HepG2 (cell line): Measurements from ENCODE around the gene STPG2. TPM values are rescaled to one million over a fixed set of nuclear protein-coding genes. Genes with fewer than 3 reads are reported as not detected.

Source experiments
- ATAC-seq: fragments of 200-7000 bp; cut with Tn5 transposase; 3 replicates; pipeline ENCODE4 v1.9.1; 2020; ENCODE audit warnings: mild to moderate bottlenecking, moderate library complexity
- BruUV-seq: library from RNA; stranded (reverse); fragments of 400-500 nt; replicated peaks from 2 replicates; lab custom pipeline; 2021; lab: Mats Ljungman, UMichigan
- CTCF ChIA-PET: fragments of 300-600 bp; formaldehyde crosslinking; extraction: SDS; loops from one replicate; lab custom pipeline; 2021; ENCODE audit warnings: low total read pairs, inconsistent platforms, low intra/inter-chr PET ratio; lab: Yijun Ruan, JAX
- POLR2A ChIA-PET: fragments of 350-600 bp; sonication (Branson Sonifier 250); formaldehyde crosslinking; loops from one replicate; lab custom pipeline; 2020; ENCODE audit warnings: antibody characterized with exemption, inconsistent platforms; lab: Yijun Ruan, JAX
- DNase-seq: peaks from one replicate; pipeline ENCODE4 v3.0.0-alpha.2; 2015; ENCODE audit warnings: low spot score
- FAIRE-seq: peaks from 3 replicates; lab custom pipeline; 2011; peaks lifted over from hg19 to GRCh38; lab: Jason Lieb, UNC
- H2AFZ ChIP-seq: one replicate; pipeline ENCODE4 v1.6.1; 2011; ENCODE audit warnings: low read length, inconsistent platforms
- H3K27ac ChIP-seq: fragments of 300-600 bp; 3 replicates; pipeline ENCODE4 v1.8.0; 2011; ENCODE audit warnings: mixed run types, mild to moderate bottlenecking, mixed read lengths, low read length, inconsistent platforms; ENCODE audit not compliant: insufficient read depth; ENCODE audit errors: extremely low read length
- H3K27me3 ChIP-seq, 2 experiments: fragments of 200-600 bp in 1 of 2; 2 replicates in 1 of 2; 3 replicates in 1 of 2; pipeline versions ENCODE4 v1.6.0 to v1.8.0; 2011; ENCODE audit warnings: low read length in 2 of 2, mild to moderate bottlenecking in 2 of 2, moderate library complexity in 2 of 2, inconsistent platforms in 1 of 2; ENCODE audit not compliant: insufficient read depth in 2 of 2, control insufficient read depth in 1 of 2
- H3K36me3 ChIP-seq, 2 experiments: fragments of 200-600 bp in 1 of 2; replicated peaks in 1 of 2; 2 replicates in 1 of 2; 3 replicates in 1 of 2; pipeline versions ENCODE4 v1.5.1 to v1.8.0; 2011; ENCODE audit warnings: low read length in 2 of 2, inconsistent platforms in 1 of 2; ENCODE audit not compliant: insufficient read depth in 2 of 2, control insufficient read depth in 1 of 2
- H3K4me1 ChIP-seq: 2 replicates; pipeline ENCODE4 v1.5.1; 2012; ENCODE audit warnings: low read length, inconsistent platforms; ENCODE audit not compliant: insufficient read depth
- H3K4me2 ChIP-seq: 2 replicates; pipeline ENCODE4 v1.6.0; 2011; ENCODE audit warnings: low read depth, low read length, inconsistent platforms
- H3K4me3 ChIP-seq, 3 experiments: fragments of 200-600 bp in 1 of 3; sonication (generic), shearing (Covaris generic) in 1 of 3; replicated peaks in 1 of 3; 2 replicates each; pipeline ENCODE4 v1.5.1; 2011 to 2016; ENCODE audit warnings: low read length in 3 of 3, inconsistent platforms in 2 of 3, low read depth in 2 of 3, mild to moderate bottlenecking in 2 of 3, control low read depth in 1 of 3, mixed read lengths in 1 of 3; ENCODE audit not compliant: insufficient read depth in 1 of 3
- H3K79me2 ChIP-seq: one replicate; pipeline ENCODE4 v1.6.1; 2011; ENCODE audit warnings: low read length, inconsistent platforms; ENCODE audit not compliant: insufficient read depth
- H3K9ac ChIP-seq: 2 replicates; pipeline ENCODE4 v1.6.0; 2011; ENCODE audit warnings: mild to moderate bottlenecking, low read depth, low read length, inconsistent platforms; ENCODE audit not compliant: insufficient read depth
- H3K9me3 ChIP-seq: 2 replicates; pipeline ENCODE4 v1.5.1; 2012; ENCODE audit warnings: mild to moderate bottlenecking, low read length
- H4K20me1 ChIP-seq: 2 replicates; pipeline ENCODE4 v1.6.0; 2011; ENCODE audit warnings: inconsistent platforms, mild to moderate bottlenecking, low read length, moderate library complexity; ENCODE audit not compliant: insufficient read depth
- CENPT ChIP-seq: sonication (generic); formaldehyde crosslinking; IDR thresholded peaks from 2 replicates; pipeline ENCODE4 v1.8.0; 2022; ENCODE audit warnings: low read depth, mild to moderate bottlenecking, moderate library complexity, missing genetic modification reagents
- HDAC1 ChIP-seq: sonication (generic); formaldehyde crosslinking; IDR thresholded peaks from 2 replicates; pipeline ENCODE4 v1.5.1; 2020; ENCODE audit warnings: mild to moderate bottlenecking, missing genetic modification reagents
- KAT8 ChIP-seq: IDR thresholded peaks from 2 replicates; pipeline ENCODE4 v1.6.1; 2016; ENCODE audit warnings: missing genetic modification reagents, missing compliant biosample characterization
- KDM2A ChIP-seq: sonication (generic); formaldehyde crosslinking; IDR thresholded peaks from 2 replicates; pipeline ENCODE4 v1.4.0; 2020; ENCODE audit warnings: low read depth, missing genetic modification reagents, borderline replicate concordance
- PHF21A ChIP-seq: sonication (generic); formaldehyde crosslinking; IDR thresholded peaks from 2 replicates; pipeline ENCODE4 v1.5.0; 2020; ENCODE audit warnings: mild to moderate bottlenecking, missing genetic modification reagents
- XRCC5 ChIP-seq: fragments of 200-400 bp; formaldehyde crosslinking; optimal IDR thresholded peaks from 2 replicates; pipeline ENCODE3; 2017; ENCODE audit warnings: mild to moderate bottlenecking, low read length
- YEATS2 ChIP-seq: sonication (generic); formaldehyde crosslinking; IDR thresholded peaks from 2 replicates; pipeline ENCODE4 v1.4.0; 2020; ENCODE audit warnings: missing genetic modification reagents, borderline replicate concordance
- ZNF7 ChIP-seq: IDR thresholded peaks from 2 replicates; pipeline ENCODE4 v1.6.1; 2016; ENCODE audit warnings: missing biosample characterization, missing genetic modification reagents
- in situ Hi-C: cut with HindIII; loops from 2 replicates; pipeline ENCODE4 v1.10.0; 2017; ENCODE audit warnings: low pct_unique_long_range_greater_than_20kb; ENCODE audit not compliant: extremely low pct_ligation_motif_present
- intact Hi-C: fragments of 100-400 bp; cut with micrococcal nuclease; formaldehyde crosslinking; loops from one replicate; pipeline ENCODE4 v1.10.0; 2022; ENCODE audit not compliant: unreplicated experiment
- polyA plus RNA-seq, 8 experiments: library from polyadenylated mRNA; depleted of rRNA in 3 of 8; stranded (reverse) in 7 of 8; unstranded in 1 of 8; fragments of >200 nt; fragmentation: Illumina TruSeq in 4 of 8; extraction: Trizol in 4 of 8; gene quantifications; 2 replicates each; pipeline versions ENCODE4 v1.2.1 to v1.2.3, GENCODE V29; 2011 to 2016; ENCODE audit warnings: low read depth in 4 of 8, missing spikeins in 1 of 8, mixed read lengths in 1 of 8; ENCODE audit not compliant: insufficient read depth in 1 of 8
- total RNA-seq, 5 experiments: library from RNA; depleted of rRNA; stranded (reverse); fragments of >200 nt; fragmentation: Illumina TruSeq; extraction: Trizol; gene quantifications; 2 replicates each; pipeline ENCODE4 v1.2.3, GENCODE V29; 2016; ENCODE audit warnings: low read depth in 1 of 5
- TF ChIP-seq, protein P1 (sequence below): sonication (generic); formaldehyde crosslinking; IDR thresholded peaks from 2 replicates; pipeline ENCODE4 v1.4.0; 2020; ENCODE audit warnings: missing genetic modification reagents, borderline replicate concordance
- TF ChIP-seq, protein P2 (sequence below): sonication (generic); formaldehyde crosslinking; IDR thresholded peaks from 2 replicates; pipeline ENCODE4 v1.4.0; 2020; ENCODE audit warnings: missing genetic modification reagents; ENCODE audit errors: not compliant biosample characterization
- TF ChIP-seq, protein P3 (sequence below): sonication (generic); formaldehyde crosslinking; IDR thresholded peaks from 2 replicates; pipeline ENCODE4 v1.5.1; 2020; ENCODE audit warnings: mild to moderate bottlenecking, missing genetic modification reagents, moderate library complexity

Gene STPG2
- total and polyA plus RNA-seq, 2 of the 13 experiments (the other 11 are each of a cell fraction or from before 2014, with no cell fraction given) = 0.07 TPM; not detected in 1

DNA sequence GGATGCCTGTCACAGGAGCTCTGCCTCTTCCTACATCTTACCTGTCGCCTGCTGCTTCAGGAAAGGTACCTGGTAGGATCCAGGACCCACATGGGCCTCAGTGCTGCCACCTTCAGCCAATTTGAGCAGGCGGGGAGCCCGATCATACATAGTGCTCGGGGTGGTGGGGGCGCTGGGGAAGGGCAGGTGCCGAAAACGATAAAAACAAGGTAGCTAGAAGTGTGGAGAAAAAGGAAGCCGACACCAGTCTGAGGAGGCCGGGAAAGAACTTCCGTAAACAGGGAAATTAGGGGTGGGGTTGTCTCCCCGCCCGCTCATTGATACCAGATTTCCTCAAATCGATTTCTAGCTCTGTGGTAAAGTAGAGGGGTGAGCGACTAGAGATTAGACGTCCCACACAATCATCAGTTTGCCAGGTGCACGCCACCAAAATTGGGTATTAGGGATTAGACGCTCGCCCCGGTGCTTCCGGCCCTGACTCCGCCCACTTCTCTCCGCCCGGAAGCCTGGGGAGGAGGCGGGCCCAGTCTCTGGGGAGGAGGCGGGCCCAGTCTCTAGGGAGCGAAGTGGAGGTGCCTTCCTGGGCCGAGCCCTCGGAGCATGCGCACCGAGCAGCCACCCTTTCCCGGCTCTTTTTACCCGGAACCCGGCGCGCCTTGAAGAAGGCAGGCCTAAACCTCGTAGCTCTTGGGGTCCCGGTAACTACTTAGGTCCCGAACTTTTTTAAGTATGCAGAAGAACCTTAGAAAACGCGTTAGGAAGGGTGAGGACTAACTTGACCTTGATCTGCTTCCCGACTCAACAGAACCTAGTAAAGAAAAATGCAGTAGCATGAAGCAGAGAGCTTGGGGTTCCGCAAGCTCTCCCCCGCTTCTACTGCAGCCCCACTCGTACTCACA is at the start of gene STPG2 (continued):
- TF ChIP-seq, protein P1, sequence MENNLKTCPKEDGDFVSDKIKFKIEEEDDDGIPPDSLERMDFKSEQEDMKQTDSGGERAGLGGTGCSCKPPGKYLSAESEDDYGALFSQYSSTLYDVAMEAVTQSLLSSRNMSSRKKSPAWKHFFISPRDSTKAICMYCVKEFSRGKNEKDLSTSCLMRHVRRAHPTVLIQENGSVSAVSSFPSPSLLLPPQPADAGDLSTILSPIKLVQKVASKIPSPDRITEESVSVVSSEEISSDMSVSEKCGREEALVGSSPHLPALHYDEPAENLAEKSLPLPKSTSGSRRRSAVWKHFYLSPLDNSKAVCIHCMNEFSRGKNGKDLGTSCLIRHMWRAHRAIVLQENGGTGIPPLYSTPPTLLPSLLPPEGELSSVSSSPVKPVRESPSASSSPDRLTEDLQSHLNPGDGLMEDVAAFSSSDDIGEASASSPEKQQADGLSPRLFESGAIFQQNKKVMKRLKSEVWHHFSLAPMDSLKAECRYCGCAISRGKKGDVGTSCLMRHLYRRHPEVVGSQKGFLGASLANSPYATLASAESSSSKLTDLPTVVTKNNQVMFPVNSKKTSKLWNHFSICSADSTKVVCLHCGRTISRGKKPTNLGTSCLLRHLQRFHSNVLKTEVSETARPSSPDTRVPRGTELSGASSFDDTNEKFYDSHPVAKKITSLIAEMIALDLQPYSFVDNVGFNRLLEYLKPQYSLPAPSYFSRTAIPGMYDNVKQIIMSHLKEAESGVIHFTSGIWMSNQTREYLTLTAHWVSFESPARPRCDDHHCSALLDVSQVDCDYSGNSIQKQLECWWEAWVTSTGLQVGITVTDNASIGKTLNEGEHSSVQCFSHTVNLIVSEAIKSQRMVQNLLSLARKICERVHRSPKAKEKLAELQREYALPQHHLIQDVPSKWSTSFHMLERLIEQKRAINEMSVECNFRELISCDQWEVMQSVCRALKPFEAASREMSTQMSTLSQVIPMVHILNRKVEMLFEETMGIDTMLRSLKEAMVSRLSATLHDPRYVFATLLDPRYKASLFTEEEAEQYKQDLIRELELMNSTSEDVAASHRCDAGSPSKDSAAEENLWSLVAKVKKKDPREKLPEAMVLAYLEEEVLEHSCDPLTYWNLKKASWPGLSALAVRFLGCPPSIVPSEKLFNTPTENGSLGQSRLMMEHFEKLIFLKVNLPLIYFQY (CRISPR knock-in tag) = peak; percentile 19; the same call in 1 of the 2 replicates
- TF ChIP-seq KDM2A (CRISPR knock-in tag) (peak; percentile 66; the same call in 1 of the 2 replicates), YEATS2 (CRISPR knock-in tag) (peak; percentile 62; the same call in 1 of the 2 replicates), XRCC5 (peak; percentile 30), KAT8 (CRISPR knock-in tag) (peak; percentile 87)
- TF ChIP-seq, protein P2, sequence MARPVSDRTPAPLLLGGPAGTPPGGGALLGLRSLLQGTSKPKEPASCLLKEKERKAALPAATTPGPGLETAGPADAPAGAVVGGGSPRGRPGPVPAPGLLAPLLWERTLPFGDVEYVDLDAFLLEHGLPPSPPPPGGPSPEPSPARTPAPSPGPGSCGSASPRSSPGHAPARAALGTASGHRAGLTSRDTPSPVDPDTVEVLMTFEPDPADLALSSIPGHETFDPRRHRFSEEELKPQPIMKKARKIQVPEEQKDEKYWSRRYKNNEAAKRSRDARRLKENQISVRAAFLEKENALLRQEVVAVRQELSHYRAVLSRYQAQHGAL (CRISPR knock-in tag) = no peak

- ChIA-PET CTCF (no interaction called here), POLR2A (no interaction called here)
- no peak overlapping the region for H3K4me2 ChIP-seq
- H4K20me1 ChIP-seq = no peaks in the 10 kb centered on the region
- no peak overlapping the region for H3K9ac ChIP-seq
- no peak overlapping the region for H3K27ac ChIP-seq
- no peak overlapping the region for H3K4me3 ChIP-seq
- ATAC-seq = no peak
- in situ Hi-C loops (no loop called here), intact Hi-C loops (no loop called here)
- no peaks in the 10 kb centered on the region for H3K27me3 ChIP-seq
- no peak for DNase-seq
- H3K79me2 ChIP-seq = no peaks in the 10 kb centered on the region
- no peaks in the 10 kb centered on the region for H3K4me1 ChIP-seq
- no peak for FAIRE-seq
- H2AFZ ChIP-seq = no peak overlapping the region
- H3K36me3 ChIP-seq = no peaks in the 10 kb centered on the region
- no TSS peak for BruUV-seq
- no peaks in the 10 kb centered on the region for H3K9me3 ChIP-seq
- TF ChIP-seq HDAC1 (CRISPR knock-in tag) = no peak
- TF ChIP-seq ZNF7 (CRISPR knock-in tag) = no peak
- TF ChIP-seq, protein P3, sequence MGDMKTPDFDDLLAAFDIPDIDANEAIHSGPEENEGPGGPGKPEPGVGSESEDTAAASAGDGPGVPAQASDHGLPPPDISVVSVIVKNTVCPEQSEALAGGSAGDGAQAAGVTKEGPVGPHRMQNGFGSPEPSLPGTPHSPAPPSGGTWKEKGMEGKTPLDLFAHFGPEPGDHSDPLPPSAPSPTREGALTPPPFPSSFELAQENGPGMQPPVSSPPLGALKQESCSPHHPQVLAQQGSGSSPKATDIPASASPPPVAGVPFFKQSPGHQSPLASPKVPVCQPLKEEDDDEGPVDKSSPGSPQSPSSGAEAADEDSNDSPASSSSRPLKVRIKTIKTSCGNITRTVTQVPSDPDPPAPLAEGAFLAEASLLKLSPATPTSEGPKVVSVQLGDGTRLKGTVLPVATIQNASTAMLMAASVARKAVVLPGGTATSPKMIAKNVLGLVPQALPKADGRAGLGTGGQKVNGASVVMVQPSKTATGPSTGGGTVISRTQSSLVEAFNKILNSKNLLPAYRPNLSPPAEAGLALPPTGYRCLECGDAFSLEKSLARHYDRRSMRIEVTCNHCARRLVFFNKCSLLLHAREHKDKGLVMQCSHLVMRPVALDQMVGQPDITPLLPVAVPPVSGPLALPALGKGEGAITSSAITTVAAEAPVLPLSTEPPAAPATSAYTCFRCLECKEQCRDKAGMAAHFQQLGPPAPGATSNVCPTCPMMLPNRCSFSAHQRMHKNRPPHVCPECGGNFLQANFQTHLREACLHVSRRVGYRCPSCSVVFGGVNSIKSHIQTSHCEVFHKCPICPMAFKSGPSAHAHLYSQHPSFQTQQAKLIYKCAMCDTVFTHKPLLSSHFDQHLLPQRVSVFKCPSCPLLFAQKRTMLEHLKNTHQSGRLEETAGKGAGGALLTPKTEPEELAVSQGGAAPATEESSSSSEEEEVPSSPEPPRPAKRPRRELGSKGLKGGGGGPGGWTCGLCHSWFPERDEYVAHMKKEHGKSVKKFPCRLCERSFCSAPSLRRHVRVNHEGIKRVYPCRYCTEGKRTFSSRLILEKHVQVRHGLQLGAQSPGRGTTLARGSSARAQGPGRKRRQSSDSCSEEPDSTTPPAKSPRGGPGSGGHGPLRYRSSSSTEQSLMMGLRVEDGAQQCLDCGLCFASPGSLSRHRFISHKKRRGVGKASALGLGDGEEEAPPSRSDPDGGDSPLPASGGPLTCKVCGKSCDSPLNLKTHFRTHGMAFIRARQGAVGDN (CRISPR knock-in tag) = no peak
- no peak for TF ChIP-seq CENPT (CRISPR knock-in tag)
- no peak for TF ChIP-seq PHF21A (CRISPR knock-in tag)
Observed at GRCh38 chr4:98185279-98185678, 42.0 kb upstream of the STPG2 start.
